SKM-1 treated with dmso at 0.1 percent for 144 hours (cell line): ENCODE measurements around the gene TCERG1L.

ENCODE experiments used
- DNase-seq: peaks from one replicate; lab custom pipeline; 2025; ENCODE audit not compliant: unreplicated experiment; lab: John Stamatoyannopoulos, UW

TCERG1L gene

DNA sequence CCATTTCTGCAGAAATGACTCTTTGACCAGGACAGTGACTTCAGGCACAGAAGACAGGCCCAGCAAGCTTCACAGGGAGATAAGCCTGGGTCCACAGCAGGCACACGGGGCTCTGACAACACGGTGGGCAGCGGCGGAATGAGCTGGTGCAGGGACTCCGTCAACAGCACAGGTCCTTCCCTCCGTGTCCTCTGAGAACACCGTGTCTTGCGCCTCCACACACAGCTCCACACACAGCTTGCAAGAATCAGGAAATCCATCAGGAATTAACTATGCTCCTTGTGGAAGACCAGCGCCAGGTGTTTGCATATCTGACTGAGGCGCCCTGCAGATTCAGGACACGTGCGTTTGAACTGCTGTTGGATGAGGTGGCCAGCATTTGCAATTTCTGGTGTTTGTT lies 39.6 kb downstream of the TCERG1L start:
- no peak for DNase-seq

GRCh38 chr10:131271195-131271880 lies 40.2 kb downstream of the TCERG1L start:
- no peak for DNase-seq

DNA sequence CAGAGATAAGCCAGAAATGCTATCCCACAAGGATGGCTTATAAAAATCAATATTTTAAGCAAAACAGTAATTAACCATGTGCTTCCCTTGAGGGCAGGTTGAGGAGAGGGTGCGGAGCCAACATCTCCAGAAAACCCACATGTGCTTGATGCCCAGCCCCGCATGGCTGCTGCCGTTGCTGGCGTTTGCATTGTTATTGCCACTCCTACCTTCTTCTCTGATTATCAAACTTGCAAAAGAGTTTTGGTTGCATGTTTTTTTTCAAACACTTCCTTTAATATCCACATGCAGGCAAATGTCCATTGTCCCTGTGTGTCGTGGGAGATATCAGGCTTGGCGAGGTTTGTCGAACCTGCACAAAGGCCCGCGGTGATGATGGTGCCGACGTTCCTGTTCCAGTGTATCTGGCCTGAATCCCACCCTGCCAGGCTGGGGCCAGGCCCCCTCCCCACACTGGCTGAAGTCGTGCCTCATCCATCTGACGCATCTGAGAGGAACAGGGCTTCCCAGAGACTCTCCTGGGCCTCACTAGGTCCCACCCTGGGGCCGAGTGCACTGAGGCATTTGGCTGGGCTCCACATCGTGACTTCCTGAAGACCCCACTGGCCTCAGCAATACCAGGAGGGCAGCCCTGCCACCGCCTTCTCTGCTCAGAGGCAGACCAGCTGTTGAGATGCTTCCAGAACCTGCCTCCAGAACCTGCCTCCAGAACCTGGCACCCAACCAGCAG lies 40.9 kb downstream of the TCERG1L start:
- DNase-seq, result no peak

DNA sequence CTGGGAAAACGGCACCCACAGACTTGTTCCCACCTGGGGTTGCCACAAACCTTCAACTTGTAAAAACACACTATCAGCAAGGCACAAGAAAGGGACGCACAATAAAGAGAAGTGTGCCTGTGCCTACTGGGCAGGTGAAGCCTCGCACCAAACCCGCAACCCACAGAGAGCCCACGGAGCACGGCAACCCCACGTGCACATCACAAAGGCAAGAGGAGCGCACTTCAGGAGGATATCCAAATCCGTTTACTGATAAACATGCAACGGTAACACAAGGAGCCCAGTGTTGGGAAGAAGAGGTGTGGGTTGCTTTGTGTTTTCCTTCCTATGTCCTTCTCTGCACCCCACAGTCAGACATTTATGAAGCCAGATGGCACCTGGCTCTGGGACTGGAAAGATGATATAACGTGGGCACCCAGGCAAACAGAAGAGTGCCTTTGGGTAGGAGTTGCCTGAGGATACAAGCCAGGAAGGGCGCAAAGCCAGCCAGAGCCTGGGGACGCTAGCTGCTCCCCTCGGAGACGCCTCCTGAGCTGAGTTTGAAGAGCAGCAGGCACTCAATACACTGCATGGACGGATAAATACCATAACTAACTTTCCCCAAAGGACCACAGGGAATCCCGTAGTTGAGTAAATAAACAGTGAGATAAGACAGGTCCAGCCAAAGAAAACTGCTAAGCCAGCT lies 41.6 kb downstream of the TCERG1L start:
- DNase-seq, result no peak

GRCh38 chr10:131267814-131268095 lies 43.8 kb downstream of the TCERG1L start:
- no peak for DNase-seq

- no peak for DNase-seq
These were observed 44.3 kb downstream of the TCERG1L start for GRCh38 chr10:131266936-131267813.

DNA sequence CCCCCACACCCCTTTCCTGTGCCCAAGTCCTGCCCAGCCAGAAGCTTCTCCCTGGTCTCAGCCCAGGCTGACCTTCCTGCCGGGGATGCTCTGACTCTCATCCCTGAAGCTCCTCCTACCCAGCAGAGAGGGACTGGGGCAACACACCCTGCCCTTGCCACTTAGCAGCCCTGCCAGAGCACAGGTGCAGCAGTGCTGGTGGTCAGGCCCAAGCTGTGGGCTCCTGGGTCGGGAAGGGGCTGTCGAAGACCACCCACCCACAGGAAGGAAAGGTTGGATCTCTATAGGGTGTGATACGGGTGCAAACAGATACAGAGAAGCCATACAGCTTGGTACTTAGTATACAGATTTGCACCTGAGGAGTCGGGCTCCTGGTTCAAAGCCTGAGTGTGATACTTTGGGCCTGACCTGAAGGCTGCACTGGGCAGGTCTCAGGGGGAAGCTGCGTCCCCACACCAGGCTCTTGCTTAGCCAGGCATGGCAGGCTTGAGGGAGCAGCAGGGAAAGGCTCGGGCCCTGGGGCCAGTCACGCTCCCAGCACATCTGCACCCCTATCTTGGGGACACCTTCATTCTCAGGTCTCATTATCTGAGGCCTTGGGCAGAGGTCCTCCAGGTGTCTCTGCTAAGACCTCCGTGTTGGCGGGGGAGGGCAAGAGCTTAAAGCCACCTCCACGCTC lies 47.3 kb downstream of the TCERG1L start:
- DNase-seq, result no peak

DNA sequence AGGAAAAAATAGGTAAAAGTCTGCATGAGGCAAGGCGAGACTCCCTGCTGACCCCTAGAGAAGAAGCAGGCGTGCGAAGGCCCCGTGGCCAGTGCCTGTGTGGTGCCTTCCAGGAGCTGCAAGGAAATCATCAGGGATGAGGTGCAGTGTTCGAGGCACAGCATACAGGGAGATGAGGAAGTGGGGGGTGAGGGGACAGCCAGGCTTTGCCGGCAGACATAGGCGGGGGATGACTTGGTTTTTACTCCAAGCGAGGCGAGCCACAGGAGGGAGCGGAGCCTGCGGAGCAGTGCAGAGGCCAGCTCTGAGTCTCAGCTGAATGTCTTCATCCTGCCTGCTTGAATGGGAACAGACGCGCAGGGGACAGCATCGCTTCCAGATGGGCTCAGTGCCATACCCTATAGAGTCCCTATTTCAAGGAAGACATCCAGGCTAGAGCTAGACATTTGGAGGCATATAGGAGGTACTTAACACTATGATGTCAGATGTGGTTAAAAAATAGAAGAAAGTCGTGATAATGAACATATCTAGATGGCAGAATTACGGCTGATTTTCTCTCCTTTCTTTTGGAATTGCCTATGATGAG lies 49.5 kb downstream of the TCERG1L start:
- no peak for DNase-seq

GRCh38 chr10:131260452-131261211 lies 50.9 kb downstream of the TCERG1L start:
- no peak for DNase-seq

DNA sequence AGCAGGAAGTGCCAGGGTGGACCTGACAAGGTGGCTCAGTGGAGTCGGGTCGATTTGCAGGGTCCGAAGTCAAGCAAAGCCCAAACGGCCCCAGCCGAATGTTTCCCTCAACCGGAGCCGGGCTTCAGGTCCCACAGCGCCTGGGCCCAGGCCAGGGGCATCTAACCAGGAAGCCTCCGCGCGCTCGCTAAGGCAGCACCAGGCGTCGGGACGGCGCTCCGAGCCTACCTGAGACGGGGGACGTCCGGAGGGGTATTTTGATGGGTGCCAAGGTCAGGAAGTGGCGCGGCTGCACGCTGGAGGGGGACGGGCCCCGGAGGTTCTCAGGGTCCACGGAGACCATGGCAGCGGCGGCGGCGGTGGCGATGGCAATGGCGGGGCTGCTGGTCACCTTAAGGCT lies 51.5 kb downstream of the TCERG1L start:
- DNase-seq, result no peak

- no peak for DNase-seq
These were observed 52.0 kb downstream of the TCERG1L start for GRCh38 chr10:131259535-131259934.

DNA sequence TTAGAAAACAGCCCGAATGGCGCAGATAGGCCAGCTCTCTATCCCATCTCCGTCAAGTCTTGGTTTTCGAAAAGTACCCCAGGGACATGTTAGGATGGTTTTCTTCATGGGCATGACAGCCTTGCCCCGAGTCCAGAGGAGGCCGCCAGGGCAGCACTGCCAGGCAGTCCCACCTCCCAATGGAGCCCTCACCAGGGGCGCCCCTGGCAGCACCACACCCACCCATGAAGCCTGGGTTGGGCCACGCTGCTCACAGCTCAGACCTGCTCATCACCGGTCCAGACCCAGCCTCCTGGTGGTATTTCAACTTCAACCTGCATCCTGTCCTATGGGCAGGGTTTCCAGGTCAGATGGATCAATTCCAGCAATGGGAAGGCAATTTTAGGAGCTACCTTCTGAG lies 53.3 kb downstream of the TCERG1L start:
- DNase-seq, result no peak

GRCh38 chr10:131257027-131257426 lies 54.5 kb downstream of the TCERG1L start:
- no peak for DNase-seq

DNA sequence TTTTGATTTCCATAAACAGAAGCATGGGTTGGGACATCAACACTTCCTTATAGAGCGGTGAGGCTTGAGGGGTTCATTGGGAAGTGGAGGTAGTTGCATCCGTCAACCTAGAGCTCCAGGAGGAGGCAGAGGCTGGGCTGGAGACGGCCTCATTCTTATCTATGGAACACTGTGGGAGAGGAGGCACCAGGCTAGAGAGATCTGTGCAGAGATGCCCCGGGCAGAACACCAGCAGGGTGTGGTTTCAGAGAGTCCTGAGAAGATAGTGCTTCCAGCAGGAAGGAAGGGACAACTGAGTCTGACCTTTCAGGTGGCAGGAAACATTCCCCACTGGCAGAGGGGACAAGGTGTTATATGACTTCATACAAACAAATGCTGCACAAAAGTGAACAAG lies 56.7 kb downstream of the TCERG1L start:
- DNase-seq, result no peak

GRCh38 chr10:131253931-131254858 lies 57.3 kb downstream of the TCERG1L start:
- DNase-seq, result no peak

DNA sequence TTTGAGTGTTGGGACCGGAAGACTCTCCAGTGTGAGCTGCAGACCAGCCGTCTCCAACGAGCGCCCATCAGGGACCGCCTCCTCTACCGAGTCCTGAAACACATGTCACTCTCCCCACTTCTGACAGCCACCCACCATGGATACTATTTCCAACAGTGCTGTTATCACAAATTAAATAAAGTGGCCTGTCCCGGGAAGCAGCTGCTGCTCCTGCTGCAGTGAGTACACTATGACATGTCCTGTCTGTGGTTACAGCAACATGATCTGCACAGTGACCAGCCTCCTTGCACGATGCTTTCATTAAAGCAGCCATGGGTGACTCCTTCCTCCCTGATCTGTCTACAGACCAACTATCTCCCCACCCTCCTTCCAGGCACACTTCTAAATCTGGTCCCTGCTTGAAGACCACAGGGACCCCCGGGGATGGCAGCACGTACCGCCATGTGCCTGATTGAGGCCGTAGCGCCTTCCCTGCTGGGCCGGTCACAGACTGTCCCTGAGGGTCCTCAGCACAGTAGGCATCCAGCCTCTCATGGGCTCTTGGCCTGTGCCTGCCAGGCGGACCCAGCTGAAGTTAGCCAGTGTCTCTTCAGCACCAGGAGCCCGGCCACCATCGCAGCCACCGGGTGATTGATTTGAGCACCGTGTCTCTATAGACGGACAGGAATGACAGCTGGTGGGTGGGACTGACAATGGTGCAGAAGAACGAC lies 58.8 kb downstream of the TCERG1L start:
- no peak for DNase-seq

DNA sequence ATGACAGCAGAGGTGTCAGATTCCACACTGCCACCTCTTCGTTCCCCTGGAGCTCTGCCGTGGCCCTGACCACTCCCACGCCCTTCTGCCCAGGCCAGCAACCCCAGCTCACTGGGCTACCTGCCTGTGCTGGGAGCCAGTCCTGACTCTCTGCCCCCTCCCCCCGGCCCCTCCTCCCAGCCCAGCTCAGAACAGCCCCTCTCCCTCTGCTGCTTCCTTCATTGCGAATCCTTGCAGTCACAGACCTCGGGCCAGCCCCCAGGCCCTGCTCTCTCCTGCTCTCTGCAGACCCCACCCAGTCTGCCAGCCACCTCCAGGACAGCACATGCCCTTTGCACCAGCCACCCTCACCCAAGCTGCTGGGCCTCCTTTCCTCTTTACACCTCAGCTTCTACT lies 60.4 kb downstream of the TCERG1L start:
- DNase-seq, result no peak
